A673 (cell line): ENCODE measurements around the gene TRPC4. TPM values are rescaled to one million over a fixed set of nuclear protein-coding genes. Genes with fewer than 3 reads are reported as not detected.

Experiments used
- BruUV-seq: library from RNA; stranded (reverse); fragments of 400-500 nt; replicated peaks from 2 replicates; lab custom pipeline; 2021; lab: Mats Ljungman, UMichigan
- CTCF ChIA-PET: fragments of 300-600 bp; sonication (Branson Sonifier 250); formaldehyde crosslinking; loops from one replicate; lab custom pipeline; 2022; ENCODE audit warnings: antibody characterized with exemption; lab: Charles Lee
- POLR2A ChIA-PET: fragments of 300-600 bp; sonication (Branson Sonifier 250); formaldehyde crosslinking; loops from one replicate; lab custom pipeline; 2022; ENCODE audit warnings: antibody characterized with exemption; ENCODE audit not compliant: low non-redundant PET; lab: Charles Lee
- DNase-seq: peaks from one replicate; pipeline ENCODE4 v3.0.0-alpha.2; 2015; ENCODE audit warnings: low spot score
- H3K27ac ChIP-seq: fragments of 200-600 bp; sonication (generic); 2 replicates; pipeline ENCODE4 v1.5.1; 2016; ENCODE audit warnings: mixed run types, low read depth, mild to moderate bottlenecking, mixed read lengths, antibody characterized with exemption, low read length; ENCODE audit not compliant: poor library complexity, severe bottlenecking
- H3K27me3 ChIP-seq: fragments of 200-600 bp; sonication (generic); replicated peaks from 2 replicates; pipeline ENCODE4 v1.6.1; 2017; ENCODE audit warnings: mixed run types, low read depth, mild to moderate bottlenecking, mixed read lengths, antibody characterized with exemption, low read length; ENCODE audit not compliant: insufficient read depth, poor library complexity
- H3K36me3 ChIP-seq: fragments of 200-600 bp; sonication (generic); 2 replicates; pipeline ENCODE4 v1.6.1; 2016; ENCODE audit warnings: mixed run types, mild to moderate bottlenecking, mixed read lengths, antibody characterized with exemption, low read length; ENCODE audit not compliant: insufficient read depth, poor library complexity, severe bottlenecking
- H3K4me1 ChIP-seq: fragments of 200-600 bp; sonication (generic); 2 replicates; pipeline ENCODE4 v1.6.1; 2017; ENCODE audit warnings: mixed run types, mild to moderate bottlenecking, mixed read lengths, antibody characterized with exemption, low read length; ENCODE audit not compliant: insufficient read depth, poor library complexity, severe bottlenecking
- H3K4me3 ChIP-seq: fragments of 200-600 bp; sonication (generic); 2 replicates; pipeline ENCODE4 v1.5.1; 2016; ENCODE audit warnings: low read depth, mixed run types, mild to moderate bottlenecking, mixed read lengths, low read length; ENCODE audit not compliant: poor library complexity, severe bottlenecking
- H3K9me3 ChIP-seq: fragments of 200-600 bp; sonication (generic); 2 replicates; pipeline ENCODE4 v1.6.1; 2016; ENCODE audit warnings: mixed run types, low read depth, mild to moderate bottlenecking, mixed read lengths, antibody characterized with exemption, low read length; ENCODE audit not compliant: poor library complexity, severe bottlenecking
- CTCF ChIP-seq: fragments of 300-800, 200-600 bp; sonication (generic); conservative IDR thresholded peaks from 2 replicates; pipeline ENCODE4 v1.5.1; 2017; ENCODE audit warnings: low read depth, mild to moderate bottlenecking, antibody characterized with exemption, low read length, moderate library complexity, mixed read lengths
- EZH2 ChIP-seq: fragments of 200-600 bp; sonication (generic); IDR thresholded peaks from 2 replicates; pipeline ENCODE4 v1.6.1; 2017; ENCODE audit warnings: borderline replicate concordance, low read depth, mild to moderate bottlenecking, mixed read lengths, antibody characterized with exemption, low read length; ENCODE audit not compliant: poor library complexity, severe bottlenecking
- intact Hi-C: fragments of 100-400 bp; cut with micrococcal nuclease; formaldehyde crosslinking; loops from one replicate; pipeline ENCODE4 v1.10.0; 2022; ENCODE audit not compliant: unreplicated experiment
- total RNA-seq: library from RNA; stranded (reverse); gene quantifications from 2 replicates; pipeline ENCODE4 v1.2.3, GENCODE V29; 2021

The TRPC4 gene
- total RNA-seq, 1 experiment from 2014 or later = 27.0 TPM

- no TSS peak for BruUV-seq
- DNase-seq = peak; percentile 29
- no peaks in the 10 kb centered on the region for H3K9me3 ChIP-seq
- no peaks in the 10 kb centered on the region for H3K36me3 ChIP-seq
- no peak overlapping the region for H3K27ac ChIP-seq
- ChIA-PET CTCF (no interaction called here), POLR2A (no interaction called here)
- intact Hi-C loops = no loop called here
- no peaks in the 10 kb centered on the region for H3K27me3 ChIP-seq
- peaks cover 11% of the 10 kb centered on the region for H3K4me1 ChIP-seq
- H3K4me3 ChIP-seq = no peak overlapping the region
- TF ChIP-seq CTCF = no peak
- no peak for TF ChIP-seq EZH2
Measured at GRCh38 chr13:37701306-37701705, 168.3 kb downstream of the TRPC4 start.

GRCh38 chr13:37700887-37701286 lies 168.7 kb downstream of the TRPC4 start:
- no peak overlapping the region for H3K4me3 ChIP-seq
- TF ChIP-seq EZH2 (no peak), CTCF (no peak)
- ChIA-PET CTCF (no interaction called here), POLR2A (no interaction called here)
- intact Hi-C loops = no loop called here
- peaks cover 11% of the 10 kb centered on the region for H3K4me1 ChIP-seq
- no peaks in the 10 kb centered on the region for H3K9me3 ChIP-seq
- no TSS peak for BruUV-seq
- peak overlapping the region; percentile 43 for H3K27ac ChIP-seq
- no peaks in the 10 kb centered on the region for H3K27me3 ChIP-seq
- no peaks in the 10 kb centered on the region for H3K36me3 ChIP-seq
- DNase-seq = no peak

- Histone ChIP-seq H3K27ac (no peak overlapping the region), H3K9me3 (no peaks in the 10 kb centered on the region), H3K4me1 (no peaks in the 10 kb centered on the region), H3K27me3 (no peaks in the 10 kb centered on the region), H3K36me3 (peaks cover 9% of the 10 kb centered on the region), H3K4me3 (no peak overlapping the region)
- DNase-seq = no peak
- TF ChIP-seq EZH2 (no peak), CTCF (no peak)
- CTCF ChIA-PET = no interaction called here
- intact Hi-C loops = no loop called here
- BruUV-seq = no TSS peak
- POLR2A ChIA-PET = no interaction called here
Measured at GRCh38 chr13:37695200-37695599, 174.4 kb downstream of the TRPC4 start.
